Hindlimb muscle (tissue), 1 donor: ENCODE results near the gene LRRC46. TPM values are rescaled to one million over a fixed set of nuclear protein-coding genes. Genes with fewer than 3 reads are reported as not detected.

ENCODE experiments used
- DNase-seq: peaks from one replicate; pipeline ENCODE4 v3.0.0-alpha.2; 2013
- polyA plus RNA-seq: library from polyadenylated mRNA; unstranded; fragments of 120-200 nt; gene quantifications from one replicate; pipeline ENCODE4 v1.2.1, GENCODE V29; 2013; ENCODE audit not compliant: insufficient read length

LRRC46 gene
- polyA plus RNA-seq, 1 donor: 1.5 TPM

DNA sequence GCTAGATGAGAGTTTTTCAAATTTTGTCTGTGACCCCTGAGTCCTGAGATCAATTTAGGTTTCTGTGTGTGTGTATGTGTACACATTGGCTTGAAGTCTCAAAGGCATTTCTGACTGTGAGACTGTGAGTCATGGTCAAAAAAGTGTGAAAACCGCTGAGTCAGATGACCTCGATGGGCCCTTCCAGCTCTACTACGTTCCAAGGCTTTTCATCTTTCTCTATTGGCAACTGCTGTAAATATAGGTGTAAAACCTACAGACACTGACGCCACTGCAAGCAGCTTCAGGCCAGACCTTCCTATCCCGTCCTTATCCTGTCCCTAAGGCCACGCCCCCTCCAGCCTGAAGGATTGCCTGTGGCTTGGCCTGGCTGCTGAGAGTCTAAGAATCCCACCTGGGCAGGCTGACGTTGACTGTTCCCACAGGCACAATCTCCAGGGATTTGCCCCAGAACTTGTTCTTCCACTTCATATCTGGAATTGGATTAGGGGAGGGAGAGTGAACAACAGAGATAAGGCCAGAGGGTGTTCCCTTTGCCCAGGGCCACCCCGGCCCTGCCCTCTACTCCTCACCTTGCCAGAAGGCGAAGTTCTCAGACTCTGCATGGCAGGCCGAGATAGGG, 21.2 kb upstream of the LRRC46 start:
- no peak for DNase-seq

DNA sequence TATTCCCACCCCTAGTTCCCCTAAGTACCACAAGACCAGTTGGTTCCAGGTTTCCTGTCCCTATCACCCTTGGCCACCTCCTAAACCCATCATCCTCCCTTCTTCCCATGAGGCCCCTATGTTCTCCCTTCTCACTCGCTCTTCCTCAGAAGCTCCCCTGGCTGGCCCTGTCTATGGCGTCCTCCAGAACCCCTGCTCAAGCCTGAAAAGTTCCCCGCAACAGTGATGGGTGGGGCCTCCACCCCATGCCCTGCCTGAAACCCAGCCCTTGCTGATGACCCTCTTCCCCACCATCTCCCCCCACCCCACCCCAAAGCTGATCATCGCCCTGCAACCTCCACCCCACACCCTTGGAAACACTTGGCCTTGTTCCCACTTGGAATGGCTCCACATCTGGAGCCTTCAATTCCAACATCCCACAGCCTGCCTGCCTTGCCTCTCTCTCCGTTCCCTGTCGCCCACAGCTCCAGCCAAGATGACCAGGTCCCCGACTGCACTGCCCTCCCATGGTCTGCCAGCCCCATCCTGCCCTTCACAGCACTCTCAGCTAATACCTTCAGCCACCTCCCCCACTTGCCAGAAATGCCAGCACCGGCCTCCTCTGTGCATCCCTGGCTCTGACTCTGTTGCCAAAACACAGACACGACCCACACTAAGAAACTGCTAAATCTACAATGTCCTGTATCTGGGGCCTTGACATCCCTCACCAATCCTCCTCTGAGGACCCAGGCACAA, 20.4 kb upstream of the LRRC46 start:
- no peak for DNase-seq

DNA sequence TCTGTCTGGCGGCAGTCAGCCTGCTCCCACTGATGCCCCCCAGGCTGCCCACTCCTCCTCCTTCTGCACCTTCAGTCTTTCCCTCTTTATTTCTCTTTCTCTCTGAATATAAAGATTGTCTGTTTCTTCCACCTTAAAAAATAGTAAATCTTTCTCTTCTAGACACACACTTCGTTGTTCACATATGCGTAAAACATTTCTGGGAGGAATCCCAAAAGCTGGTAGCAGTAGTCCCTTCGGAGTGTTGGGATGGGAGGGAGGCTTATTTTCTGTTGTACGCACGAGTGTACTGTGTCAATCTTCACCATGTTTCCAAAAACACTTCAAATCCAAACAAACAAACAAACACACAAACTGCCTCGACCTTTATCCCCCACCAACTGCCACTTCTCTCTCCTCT, 19.8 kb upstream of the LRRC46 start:
- DNase-seq: no peak

DNA sequence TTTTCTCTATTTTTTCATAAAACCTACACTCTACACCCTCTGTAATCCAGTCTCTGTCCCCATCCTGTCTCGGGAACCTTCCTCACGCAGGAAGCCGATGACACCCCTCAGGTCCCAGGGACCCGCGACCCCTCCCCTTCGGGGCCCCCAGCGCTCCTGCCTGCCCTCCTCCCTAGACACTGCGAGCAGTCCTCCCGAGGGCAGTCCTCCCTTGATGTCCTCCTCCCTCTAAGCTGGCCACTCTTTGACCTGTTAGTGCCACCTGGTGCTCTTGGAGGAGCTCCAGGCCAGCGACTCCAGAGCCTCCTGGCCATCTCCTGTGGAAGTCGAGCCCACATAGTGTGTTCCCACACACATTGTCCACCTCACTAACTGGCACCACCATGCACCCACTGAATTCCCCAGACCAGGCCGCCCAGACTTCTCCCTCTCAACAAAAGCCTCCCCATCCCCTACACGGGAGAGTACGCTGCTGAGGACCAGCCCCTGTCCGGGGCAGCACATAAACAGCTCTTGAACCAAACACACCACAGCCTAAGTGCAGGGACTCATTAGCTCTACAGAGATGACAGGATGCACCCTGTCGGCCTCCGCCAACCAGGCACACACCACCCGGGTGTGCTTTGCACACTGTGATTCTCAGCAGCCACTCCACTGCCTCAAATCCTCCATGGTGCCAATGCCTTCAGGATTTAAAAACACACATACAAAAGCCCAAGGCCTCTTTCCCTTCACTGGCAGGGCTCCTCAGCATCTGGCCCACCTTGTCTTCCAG, 19.1 kb upstream of the LRRC46 start:
- no peak for DNase-seq

DNA sequence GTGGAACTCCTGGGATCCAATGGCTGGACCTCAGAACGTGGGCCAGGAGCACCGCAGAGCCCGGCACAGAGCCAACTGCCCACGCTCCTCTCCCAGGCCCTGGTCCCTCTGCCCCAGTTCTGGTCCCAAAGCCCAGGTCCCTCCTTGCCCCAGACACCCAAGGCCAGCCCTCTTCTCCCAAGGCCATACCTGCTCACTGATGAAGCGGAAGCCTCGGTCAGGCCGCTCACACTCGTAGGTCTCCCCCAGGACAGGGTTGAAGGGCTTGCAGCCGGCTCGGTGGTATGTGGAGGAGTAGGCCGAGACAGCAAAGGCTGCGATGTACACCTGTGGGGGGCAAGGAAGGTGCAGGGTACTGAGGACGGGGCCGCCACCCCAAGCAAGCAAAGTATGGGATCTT, 18.4 kb upstream of the LRRC46 start:
- DNase-seq: no peak

DNA sequence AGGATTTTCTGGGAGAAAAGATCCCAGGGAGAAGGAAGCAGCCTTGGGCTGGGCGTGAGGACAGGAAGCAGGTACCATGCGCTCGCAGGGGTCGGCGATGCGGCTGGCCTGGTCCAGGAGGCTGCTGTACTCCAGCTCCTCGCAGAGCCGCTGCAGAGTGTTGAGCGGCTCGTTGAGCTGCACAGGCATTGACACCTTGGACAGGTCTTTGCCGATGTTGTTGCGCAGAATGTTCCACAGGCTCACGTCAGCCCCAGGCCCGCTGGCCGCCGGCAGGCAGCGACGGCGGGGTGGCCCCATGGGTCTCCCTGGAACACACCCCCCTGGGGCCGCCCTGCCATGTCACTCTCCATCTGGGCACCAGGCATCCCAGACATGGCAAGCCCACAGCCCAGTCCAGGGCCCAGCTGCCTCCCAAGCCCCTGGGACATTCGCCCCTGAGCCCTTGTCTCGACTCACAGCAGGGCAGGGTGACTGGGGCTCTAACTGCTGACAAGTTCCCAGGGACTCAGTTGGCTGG, 17.9 kb upstream of the LRRC46 start:
- no peak for DNase-seq

DNA sequence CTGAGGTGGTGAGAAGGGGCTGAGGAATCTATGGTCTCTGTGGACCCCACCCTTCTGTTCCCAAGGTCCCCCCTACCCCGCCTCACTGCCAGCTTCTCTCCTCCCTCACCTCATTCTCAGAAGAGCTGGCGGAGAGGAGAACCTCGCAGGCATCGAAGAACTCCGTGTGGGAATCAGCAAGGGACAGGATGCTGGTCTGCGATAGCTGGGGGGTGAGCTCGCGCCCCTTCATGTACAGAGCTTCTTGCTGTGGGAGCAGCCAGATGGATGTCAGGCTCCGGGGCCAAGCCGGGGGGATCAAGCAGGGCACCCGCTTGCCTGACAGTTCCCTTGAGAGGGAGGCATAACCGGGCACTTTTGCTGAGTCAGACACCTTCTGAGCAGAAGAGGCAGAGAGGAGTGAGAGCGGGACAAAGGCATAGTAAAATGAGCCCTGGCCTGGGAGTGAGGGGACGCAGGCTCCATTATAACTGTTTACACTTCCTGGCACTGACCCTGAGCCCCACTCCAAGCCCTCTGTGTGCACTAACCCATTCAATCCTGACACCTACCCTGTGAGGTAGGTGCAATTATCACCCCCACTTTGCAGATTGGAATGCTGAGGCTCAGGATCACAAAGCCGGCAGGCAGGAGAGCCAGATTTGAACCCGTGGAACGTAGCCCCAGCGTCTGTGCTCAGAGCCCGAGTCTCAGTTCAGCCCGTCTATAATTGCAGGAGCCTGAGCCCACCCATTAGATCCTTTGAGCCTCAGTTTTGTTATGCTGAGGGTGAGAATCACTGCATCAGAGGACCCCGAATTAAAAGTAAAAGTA, 16.2 kb upstream of the LRRC46 start:
- no peak for DNase-seq

DNA sequence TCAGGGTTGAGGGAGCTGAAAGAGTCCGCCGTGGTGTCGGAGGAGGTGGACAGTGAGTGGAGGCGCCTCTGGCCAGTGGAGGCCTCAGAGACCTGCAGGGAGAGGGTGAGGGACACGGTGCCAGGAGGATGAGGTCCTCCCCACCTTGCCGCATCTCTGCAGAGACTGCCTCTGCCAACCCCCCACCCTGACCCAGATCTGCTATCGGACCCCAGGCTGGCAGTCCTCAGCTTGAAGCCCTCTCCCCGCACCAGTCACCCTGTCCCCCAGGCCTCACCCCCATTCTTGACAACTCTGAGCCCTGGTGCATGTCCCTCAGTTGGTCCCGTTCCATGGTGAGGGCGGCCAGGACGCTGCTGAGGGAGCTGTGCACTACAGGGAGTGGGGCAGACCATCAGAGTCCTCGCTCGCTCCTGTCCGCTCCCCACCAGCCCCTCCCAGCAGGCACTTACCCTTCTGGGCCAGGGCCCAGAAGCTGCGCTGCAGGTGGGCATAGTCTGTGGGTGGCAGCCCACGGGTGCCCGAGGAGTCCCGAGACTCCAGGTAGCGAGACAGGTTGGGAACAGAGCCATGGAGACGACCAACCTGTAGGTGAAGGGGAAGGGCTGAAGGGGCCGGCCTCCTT, 15.2 kb upstream of the LRRC46 start:
- DNase-seq: no peak

DNA sequence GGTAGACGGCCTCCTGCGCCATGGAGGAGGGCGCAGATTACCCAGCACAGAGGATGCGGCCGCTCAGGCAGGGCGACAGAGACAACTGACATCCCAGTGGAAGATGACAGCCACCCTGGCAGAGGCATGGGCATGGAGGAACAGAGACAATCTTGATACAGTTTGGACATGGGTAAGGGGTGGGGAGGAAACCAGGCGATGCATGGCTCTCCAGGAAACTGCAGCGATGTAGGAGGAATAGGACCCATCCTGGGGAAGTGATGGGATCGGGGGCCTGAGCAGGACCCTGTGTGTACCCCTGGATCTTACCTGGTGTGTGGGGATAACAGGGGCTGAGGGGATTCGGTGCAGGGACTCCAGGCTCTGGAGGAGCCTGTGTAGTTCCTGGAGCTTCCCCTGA, 14.5 kb upstream of the LRRC46 start:
- DNase-seq: no peak

DNA sequence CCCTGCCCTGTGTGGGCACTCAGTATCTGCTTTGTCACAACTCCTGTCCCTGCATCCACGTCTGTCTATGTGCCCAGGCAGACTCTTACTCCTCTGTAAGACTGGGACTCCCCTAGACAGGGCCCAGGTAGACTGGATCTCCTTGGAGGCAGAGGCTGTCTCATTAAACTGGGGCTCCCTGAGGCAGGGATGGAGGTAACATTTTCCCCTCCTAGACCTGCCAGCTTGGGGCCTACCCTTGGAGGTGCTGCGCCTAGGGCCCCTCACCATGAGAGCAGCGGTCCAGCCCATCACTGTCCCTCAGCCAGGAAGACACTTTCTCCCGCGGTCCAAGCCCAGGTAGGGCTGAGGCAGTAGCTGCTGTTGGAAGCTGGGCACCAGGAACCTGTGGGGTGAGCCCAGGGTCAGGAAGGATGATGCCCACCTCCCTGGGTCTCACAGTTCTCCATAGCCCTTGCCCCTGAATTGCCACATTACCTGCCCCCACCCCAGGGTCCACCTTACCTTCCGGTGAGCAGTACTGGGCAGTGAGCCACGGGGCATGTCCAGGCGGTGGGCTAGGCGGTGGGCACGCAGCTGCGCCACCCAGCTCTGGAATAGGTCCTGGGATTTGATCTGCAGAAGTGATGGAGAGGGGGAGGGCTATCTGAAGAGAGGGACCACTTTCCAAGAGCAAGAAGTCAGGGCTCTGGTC, 13.3 kb upstream of the LRRC46 start:
- DNase-seq: no peak

DNA sequence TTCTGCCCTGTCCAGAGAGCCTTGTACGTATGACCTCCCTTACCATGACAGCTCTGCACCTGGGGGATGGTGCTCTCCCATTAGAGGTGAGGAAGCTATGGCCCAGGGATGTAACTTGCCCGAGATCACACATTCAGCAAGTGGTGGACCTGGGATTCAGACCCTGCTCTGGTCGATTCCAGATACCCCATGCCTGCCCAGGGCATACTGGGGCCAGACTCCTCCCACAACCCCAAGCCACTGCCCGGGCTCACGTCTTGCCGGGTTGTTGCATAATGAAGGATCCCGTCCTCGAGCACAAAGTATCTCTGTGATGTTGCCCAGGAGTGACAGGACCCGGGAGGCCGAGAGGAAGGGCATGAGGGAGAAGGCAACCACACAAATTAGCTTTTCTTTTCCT, 12.0 kb upstream of the LRRC46 start:
- DNase-seq: no peak

DNA sequence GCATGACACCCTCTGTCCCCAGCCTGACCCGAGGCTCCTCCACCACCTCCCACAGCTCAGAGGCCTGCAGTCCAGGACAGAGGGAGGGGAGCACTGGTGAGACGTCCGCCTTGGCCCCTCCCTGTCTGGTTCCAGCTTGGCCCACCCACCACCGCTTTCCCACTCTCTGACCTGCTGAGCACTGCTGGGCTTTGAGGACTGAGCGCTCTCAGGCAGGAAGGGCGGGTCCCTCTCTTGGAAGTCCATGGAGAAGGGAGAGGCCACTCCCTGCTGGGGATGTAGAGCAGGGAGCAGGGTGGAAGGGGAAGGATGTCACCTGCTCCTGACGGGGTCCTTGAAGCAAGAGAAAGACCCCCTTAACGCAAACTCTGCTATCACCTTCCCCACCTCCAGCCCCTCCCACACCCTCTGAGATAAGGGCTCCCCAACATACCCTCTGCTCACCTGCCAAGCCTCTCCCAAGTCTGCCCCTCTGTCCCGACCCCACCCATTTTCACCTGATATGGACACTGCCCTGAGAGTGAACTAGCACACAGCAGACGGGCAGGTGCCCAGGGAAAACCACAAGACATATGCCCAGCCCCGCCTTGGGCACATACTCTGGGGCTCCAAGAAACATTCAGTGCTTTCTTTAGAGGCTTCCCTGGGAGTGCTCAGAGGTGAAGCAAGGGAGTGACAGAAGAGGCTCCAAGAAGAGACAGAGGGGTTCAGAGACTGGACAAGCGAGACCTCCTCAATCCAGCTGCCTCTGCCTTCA, 11.3 kb upstream of the LRRC46 start:
- no peak for DNase-seq

DNA sequence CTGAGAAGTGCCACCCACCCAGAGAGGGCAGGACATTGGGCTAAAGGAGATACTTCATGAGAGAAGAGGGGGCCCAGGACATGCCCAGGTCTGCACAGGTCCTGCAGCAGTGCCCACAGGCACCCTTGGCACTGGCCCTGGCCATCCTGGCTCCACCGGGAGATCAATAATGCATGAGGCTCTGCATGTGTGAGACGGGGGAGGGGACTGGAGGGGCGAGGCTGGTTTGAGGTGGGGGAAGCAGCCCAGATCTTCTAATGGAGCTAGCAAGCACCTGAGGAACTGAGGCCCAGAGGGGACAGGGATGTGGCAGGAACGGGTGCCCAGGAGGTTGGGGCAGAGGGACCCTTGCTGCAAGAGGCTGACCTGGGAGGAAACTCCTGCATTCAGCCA, 10.4 kb upstream of the LRRC46 start:
- DNase-seq: no peak

DNA sequence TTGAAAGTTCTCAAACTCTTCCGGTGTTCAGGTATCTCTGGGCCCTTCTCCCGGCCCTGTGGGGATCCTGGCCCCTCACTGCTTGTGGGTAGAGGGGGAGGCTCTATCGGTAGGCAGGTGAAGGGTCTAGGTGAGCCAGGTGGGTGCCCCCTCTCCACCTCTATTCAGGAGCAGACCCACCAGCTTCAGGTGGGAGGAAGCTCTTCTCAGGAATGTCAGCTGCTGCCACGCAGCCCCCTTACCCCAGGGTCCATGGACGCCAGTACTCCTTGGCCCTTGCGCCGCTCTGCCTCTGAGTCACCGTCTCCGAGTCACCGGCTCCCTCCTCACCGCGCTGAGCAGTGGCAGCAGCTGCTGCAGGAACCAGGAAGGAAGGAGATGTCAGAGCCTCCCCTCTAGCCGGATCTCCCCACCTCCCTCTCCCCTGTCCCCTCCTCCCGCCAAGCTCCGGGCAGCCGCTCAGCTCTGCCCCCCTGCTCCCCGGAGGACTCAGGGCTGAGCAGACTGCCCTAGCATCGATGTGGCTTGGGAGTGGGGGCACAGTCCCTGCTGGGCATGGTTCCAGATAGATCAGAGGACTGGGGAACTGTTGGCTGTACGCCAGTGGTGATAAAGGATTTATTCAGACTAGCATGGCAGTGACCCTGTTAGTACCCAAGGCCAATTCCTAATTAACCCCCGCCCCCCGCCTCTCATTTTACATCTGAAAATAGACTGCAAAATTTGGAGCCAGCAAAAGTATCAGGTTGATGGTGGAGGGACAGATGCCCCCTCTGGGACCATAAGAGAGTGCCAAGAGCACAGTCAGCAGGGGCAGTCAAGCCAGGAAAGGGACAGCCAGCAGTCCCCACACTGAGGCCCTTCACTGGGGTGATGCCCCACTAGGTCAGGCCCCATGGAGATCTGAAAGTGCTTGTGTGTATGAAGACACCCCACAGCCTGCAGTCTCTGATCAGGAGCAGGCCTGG, 9.8 kb upstream of the LRRC46 start, which contains the start of gene OSBPL7:
OSBPL7 (minus strand) TSS at position 371 of the 968 bp plus-strand sequence. CDS start 1,516 bp downstream, outside the sequence.
- DNase-seq: peak; percentile 72

DNA sequence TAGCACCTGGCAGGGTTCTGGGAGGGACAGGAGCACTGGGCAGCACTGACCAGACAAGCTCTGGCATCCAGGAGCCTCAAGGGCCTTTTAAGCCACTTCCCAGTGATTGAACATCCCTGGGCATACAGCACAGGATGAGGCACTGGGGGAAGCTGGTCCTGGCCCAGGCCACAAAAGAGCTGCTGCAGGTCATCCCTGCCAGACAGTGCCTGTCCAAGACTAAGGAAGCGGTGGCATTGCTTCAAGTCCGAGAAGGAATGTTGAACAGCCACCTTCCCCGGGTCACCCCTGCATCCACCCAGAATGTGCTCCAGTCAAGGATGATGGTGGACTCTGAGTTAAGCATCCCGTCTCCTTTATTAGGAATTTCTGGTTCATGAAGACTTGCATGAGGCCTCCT, 8.7 kb upstream of the LRRC46 start:
- DNase-seq: no peak

DNA sequence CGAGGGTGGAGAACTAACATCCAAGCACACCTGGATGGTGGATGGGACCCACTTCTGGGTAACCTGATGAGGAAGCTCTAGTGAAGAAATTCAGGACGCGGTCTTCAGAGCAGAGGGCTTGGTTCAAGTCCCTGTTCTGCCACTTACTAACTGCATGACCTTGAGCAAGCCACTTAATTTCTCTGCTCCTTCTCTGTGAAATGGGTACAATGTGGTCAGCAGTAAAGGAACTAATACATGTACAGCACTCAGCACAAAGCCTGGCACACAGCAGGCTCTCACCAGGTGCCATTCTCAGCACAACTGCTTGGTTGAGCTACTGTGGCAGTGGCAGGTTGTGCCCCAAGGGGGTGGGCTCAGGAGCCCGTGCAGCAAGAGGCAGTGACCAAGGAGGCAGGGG, 8.0 kb upstream of the LRRC46 start:
- no peak for DNase-seq

DNA sequence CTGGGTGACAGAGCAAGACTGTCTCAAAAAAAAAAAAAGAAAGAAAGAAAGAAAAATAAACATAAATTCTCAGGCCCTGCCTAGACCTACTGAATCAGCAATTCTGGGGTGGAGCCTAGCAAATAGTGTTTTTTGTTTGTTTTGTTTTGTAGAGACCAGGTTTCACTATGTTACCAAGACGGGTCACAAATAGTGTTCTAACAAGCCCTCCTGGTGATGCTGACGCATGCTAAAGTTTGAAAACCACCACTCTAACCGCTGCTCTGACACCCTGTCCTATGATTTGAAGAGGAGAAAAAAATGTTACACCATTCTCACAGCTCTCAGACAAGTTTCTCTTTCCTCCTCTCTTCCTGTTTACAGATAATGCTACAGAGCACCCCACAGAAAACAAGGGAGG, 1.6 kb upstream of the LRRC46 start:
- DNase-seq: no peak

DNA sequence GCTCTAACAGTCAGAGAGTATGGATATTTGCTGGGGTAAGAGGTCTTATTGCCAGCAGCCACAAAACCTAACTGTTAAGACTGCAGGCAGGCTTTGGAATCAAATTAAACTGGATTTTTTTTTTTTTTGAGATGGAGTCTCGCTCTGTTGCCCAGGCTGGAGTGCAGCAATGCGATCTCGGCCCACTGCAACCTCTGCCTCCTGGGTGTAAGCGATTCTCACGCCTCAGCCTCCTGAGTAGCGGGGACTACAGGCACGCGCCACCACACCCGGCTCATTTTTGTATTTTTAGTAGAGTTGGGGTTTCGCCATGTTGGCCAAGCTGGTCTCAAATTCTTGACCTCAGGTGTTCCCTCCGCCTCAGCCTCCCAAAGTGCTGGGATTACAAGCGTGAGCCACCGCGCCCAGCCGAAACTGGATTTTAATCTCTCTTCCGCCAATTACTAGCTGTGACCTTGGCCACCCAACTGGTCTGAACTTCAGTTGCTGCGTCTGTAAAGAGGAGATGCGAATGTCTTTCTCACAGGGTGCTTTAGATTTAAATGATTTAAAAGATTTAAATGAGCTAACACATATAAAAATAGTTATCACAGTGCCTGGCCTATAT, 971 bp upstream of the LRRC46 start:
- DNase-seq: no peak

DNA sequence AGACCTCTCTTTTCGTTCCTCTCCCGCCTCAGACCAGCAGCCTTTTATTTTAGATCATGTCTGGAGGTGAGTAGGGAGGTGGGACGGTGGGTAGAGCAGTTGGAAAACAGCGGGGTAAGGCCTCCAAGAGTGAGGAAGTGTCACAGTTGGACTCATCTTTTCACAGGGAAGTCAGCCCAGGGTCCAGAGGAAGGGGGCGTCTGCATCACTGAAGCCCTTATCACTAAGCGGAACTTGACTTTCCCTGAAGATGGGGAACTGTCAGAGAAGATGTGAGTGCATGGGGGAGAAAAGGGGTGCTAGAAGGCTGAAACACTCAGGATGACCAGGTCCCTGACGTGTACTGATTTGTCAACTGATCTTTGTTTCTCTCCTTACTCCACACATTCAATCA, 461 bp downstream of the LRRC46 start:
- no peak for DNase-seq
